Neural cell (in vitro differentiated cells): ENCODE results near the gene L3MBTL4. TPM values are rescaled to one million over a fixed set of nuclear protein-coding genes. Genes with fewer than 3 reads are reported as not detected.

ENCODE experiments used
- H2AFZ ChIP-seq: fragments of 200-600, 300-800 bp; sonication (generic), shearing (Covaris generic); 2 replicates; pipeline ENCODE4 v1.6.0; 2014; ENCODE audit warnings: low read depth, mild to moderate bottlenecking, antibody characterized with exemption, low read length, moderate library complexity
- H3F3A ChIP-seq: fragments of 200-600 bp; shearing (Covaris generic); 2 replicates; pipeline ENCODE4 v1.6.1; 2016; ENCODE audit warnings: mild to moderate bottlenecking, moderate library complexity, mixed read lengths, antibody characterized with exemption, low read length; ENCODE audit not compliant: insufficient read depth, poor library complexity, severe bottlenecking
- H3K27ac ChIP-seq: fragments of 200-600, 300-800 bp; sonication (generic), shearing (Covaris generic); 2 replicates; pipeline ENCODE4 v1.5.1; 2014; ENCODE audit warnings: mild to moderate bottlenecking, low read length, moderate library complexity
- H3K27me3 ChIP-seq: fragments of 300-800, 200-600 bp; sonication (generic), shearing (Covaris generic); 2 replicates; pipeline ENCODE4 v1.6.0; 2014; ENCODE audit warnings: mild to moderate bottlenecking, low read depth, low read length, moderate library complexity; ENCODE audit not compliant: insufficient read depth
- H3K36me3 ChIP-seq: fragments of 300-800, 200-600 bp; sonication (generic), shearing (Covaris generic); 2 replicates; pipeline ENCODE4 v1.5.1; 2014; ENCODE audit warnings: mild to moderate bottlenecking, antibody characterized with exemption, low read length, moderate library complexity; ENCODE audit not compliant: insufficient read depth
- H3K4me2 ChIP-seq: fragments of 300-800, 200-600 bp; sonication (generic), shearing (Covaris generic); 2 replicates; pipeline ENCODE4 v1.6.0; 2014; ENCODE audit warnings: mild to moderate bottlenecking, low read length
- H3K4me3 ChIP-seq: fragments of 300-800, 200-600 bp; sonication (generic), shearing (Covaris generic); 2 replicates; pipeline ENCODE4 v1.5.1; 2014; ENCODE audit warnings: mild to moderate bottlenecking, low read length, moderate library complexity
- H3K79me2 ChIP-seq: fragments of 200-600 bp; shearing (Covaris generic); replicated peaks from 2 replicates; pipeline ENCODE4 v1.6.0; 2014; ENCODE audit warnings: mild to moderate bottlenecking, low read length, moderate library complexity; ENCODE audit not compliant: insufficient read depth
- H3K9ac ChIP-seq: fragments of 300-800, 200-600 bp; sonication (generic), shearing (Covaris generic); 2 replicates; pipeline ENCODE4 v1.6.1; 2016; ENCODE audit warnings: mild to moderate bottlenecking, low read length, mixed read lengths
- H3K9me2 ChIP-seq: fragments of 200-600 bp; shearing (Covaris generic); 2 replicates; pipeline ENCODE4 v1.6.1; 2016; ENCODE audit warnings: mild to moderate bottlenecking, low read length, mixed read lengths; ENCODE audit not compliant: insufficient read depth
- H3K9me3 ChIP-seq: fragments of 200-600, 300-800 bp; sonication (generic), shearing (Covaris generic); 2 replicates; pipeline ENCODE4 v1.6.1; 2016; ENCODE audit warnings: mild to moderate bottlenecking, mixed run types, low read length, moderate library complexity, mixed read lengths
- H4K20me1 ChIP-seq: fragments of 200-600 bp; shearing (Covaris generic); 2 replicates; pipeline ENCODE4 v1.6.1; 2016; ENCODE audit warnings: mild to moderate bottlenecking, mixed run types; ENCODE audit not compliant: insufficient read depth
- EP300 ChIP-seq: fragments of 450-650 bp; conservative IDR thresholded peaks from 2 replicates; pipeline ENCODE4 v1.6.1; 2014; ENCODE audit warnings: antibody characterized with exemption, mild to moderate bottlenecking, moderate library complexity; ENCODE audit not compliant: poor library complexity, severe bottlenecking
- EZH2 ChIP-seq: fragments of 200-600, 300-800 bp; shearing (Covaris generic), sonication (generic); IDR thresholded peaks from 2 replicates; pipeline ENCODE4 v1.6.1; 2014; ENCODE audit warnings: antibody characterized with exemption, low read length, borderline replicate concordance, mild to moderate bottlenecking; ENCODE audit not compliant: insufficient read depth, poor library complexity, severe bottlenecking
- MXI1 ChIP-seq: fragments of 450-650 bp; conservative IDR thresholded peaks from 2 replicates; pipeline ENCODE4 v1.6.1; 2014; ENCODE audit warnings: antibody characterized with exemption, mild to moderate bottlenecking; ENCODE audit not compliant: poor library complexity, severe bottlenecking
- POLR2AphosphoS5 ChIP-seq: IDR thresholded peaks from 2 replicates; pipeline ENCODE4 v1.6.1; 2012
- RAD21 ChIP-seq: fragments of 450-650 bp; conservative IDR thresholded peaks from 2 replicates; pipeline ENCODE4 v1.6.1; 2014; ENCODE audit warnings: antibody characterized with exemption, mild to moderate bottlenecking, moderate library complexity
- SMC3 ChIP-seq: fragments of 450-650 bp; conservative IDR thresholded peaks from 2 replicates; pipeline ENCODE4 v1.6.1; 2014; ENCODE audit warnings: antibody characterized with exemption, mild to moderate bottlenecking, moderate library complexity; ENCODE audit not compliant: poor library complexity
- TAF1 ChIP-seq: IDR thresholded peaks from 2 replicates; pipeline ENCODE4 v1.6.1; 2012; ENCODE audit warnings: low read depth
- polyA plus RNA-seq: library from polyadenylated mRNA; depleted of rRNA; stranded (reverse); fragments of >200 nt; gene quantifications from 2 replicates; pipeline ENCODE4 v1.2.3, GENCODE V29; 2014
- TF ChIP-seq, protein P1 (sequence below): fragments of 450-650 bp; IDR thresholded peaks from 2 replicates; pipeline ENCODE4 v1.5.1; 2014; ENCODE audit warnings: antibody characterized with exemption, mild to moderate bottlenecking, moderate library complexity; ENCODE audit not compliant: poor library complexity, severe bottlenecking
- TF ChIP-seq, protein P2 (sequence below): IDR thresholded peaks from 2 replicates; pipeline ENCODE4 v1.6.1; 2012; ENCODE audit warnings: borderline replicate concordance

The L3MBTL4 gene
- polyA plus RNA-seq, 1 donor from 2014 or later, result 0.90 TPM

DNA sequence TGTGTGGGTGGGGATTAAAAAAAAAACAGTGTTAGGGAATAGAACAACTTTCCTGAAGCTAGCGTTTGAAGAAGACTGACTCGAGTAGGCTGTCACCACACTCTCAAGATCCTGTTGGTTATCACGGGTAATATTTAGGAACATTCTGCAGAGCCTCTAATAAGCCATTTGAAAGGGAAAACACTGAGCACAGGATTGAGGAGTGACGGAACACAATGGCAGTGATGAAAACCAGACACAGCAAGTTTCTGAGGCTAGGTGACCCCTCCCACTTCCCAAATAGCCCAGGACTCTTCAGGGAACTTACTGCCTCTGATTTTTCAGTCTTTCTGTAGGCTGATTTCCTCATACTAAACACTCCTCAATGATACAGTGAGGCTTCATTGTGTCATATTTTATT is 431.2 kb downstream of the L3MBTL4 start:
- no peaks in the 10 kb centered on the region for H3F3A ChIP-seq
- TF ChIP-seq EP300, result no peak
- no peak for TF ChIP-seq POLR2AphosphoS5
- TF ChIP-seq, protein P1, sequence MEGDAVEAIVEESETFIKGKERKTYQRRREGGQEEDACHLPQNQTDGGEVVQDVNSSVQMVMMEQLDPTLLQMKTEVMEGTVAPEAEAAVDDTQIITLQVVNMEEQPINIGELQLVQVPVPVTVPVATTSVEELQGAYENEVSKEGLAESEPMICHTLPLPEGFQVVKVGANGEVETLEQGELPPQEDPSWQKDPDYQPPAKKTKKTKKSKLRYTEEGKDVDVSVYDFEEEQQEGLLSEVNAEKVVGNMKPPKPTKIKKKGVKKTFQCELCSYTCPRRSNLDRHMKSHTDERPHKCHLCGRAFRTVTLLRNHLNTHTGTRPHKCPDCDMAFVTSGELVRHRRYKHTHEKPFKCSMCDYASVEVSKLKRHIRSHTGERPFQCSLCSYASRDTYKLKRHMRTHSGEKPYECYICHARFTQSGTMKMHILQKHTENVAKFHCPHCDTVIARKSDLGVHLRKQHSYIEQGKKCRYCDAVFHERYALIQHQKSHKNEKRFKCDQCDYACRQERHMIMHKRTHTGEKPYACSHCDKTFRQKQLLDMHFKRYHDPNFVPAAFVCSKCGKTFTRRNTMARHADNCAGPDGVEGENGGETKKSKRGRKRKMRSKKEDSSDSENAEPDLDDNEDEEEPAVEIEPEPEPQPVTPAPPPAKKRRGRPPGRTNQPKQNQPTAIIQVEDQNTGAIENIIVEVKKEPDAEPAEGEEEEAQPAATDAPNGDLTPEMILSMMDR, result no peak
- TF ChIP-seq MXI1, result no peak
- H4K20me1 ChIP-seq, result no peaks in the 10 kb centered on the region
- no peaks in the 10 kb centered on the region for H3K9me2 ChIP-seq
- H3K79me2 ChIP-seq, result no peaks in the 10 kb centered on the region
- no peak overlapping the region for H3K4me2 ChIP-seq
- no peak overlapping the region for H3K27ac ChIP-seq
- H3K4me3 ChIP-seq, result no peak overlapping the region
- H3K27me3 ChIP-seq, result no peaks in the 10 kb centered on the region
- H3K36me3 ChIP-seq, result no peaks in the 10 kb centered on the region
- no peaks in the 10 kb centered on the region for H3K9me3 ChIP-seq
- no peak overlapping the region for H2AFZ ChIP-seq
- no peak overlapping the region for H3K9ac ChIP-seq

DNA sequence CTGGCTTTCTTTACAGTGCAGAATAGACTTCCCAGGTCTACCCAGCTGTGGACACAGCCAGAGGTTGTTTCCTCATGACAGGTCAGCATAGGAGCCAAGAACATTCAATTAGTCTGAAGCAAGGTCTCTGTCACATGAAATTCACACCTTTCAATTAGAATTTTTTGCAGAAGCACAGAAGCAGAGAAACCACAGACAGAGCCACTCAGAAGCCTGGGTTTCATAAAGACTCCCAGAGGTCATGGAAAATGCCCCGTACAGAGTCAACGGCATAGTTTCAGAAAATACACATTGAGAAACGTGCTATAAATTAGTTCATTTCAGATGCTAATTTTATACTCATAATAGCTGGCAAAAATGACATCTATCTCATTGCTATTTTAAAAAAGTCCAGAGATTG is 432.4 kb downstream of the L3MBTL4 start:
- no peaks in the 10 kb centered on the region for H3K9me3 ChIP-seq
- H3K27me3 ChIP-seq, result no peaks in the 10 kb centered on the region
- H3K27ac ChIP-seq, result no peak overlapping the region
- no peak overlapping the region for H3K4me2 ChIP-seq
- H4K20me1 ChIP-seq, result no peaks in the 10 kb centered on the region
- TF ChIP-seq RAD21, result no peak
- TF ChIP-seq, protein P1, result no peak
- TF ChIP-seq POLR2AphosphoS5, result no peak
- no peak for TF ChIP-seq MXI1
- no peak for TF ChIP-seq TAF1
- TF ChIP-seq, protein P2, sequence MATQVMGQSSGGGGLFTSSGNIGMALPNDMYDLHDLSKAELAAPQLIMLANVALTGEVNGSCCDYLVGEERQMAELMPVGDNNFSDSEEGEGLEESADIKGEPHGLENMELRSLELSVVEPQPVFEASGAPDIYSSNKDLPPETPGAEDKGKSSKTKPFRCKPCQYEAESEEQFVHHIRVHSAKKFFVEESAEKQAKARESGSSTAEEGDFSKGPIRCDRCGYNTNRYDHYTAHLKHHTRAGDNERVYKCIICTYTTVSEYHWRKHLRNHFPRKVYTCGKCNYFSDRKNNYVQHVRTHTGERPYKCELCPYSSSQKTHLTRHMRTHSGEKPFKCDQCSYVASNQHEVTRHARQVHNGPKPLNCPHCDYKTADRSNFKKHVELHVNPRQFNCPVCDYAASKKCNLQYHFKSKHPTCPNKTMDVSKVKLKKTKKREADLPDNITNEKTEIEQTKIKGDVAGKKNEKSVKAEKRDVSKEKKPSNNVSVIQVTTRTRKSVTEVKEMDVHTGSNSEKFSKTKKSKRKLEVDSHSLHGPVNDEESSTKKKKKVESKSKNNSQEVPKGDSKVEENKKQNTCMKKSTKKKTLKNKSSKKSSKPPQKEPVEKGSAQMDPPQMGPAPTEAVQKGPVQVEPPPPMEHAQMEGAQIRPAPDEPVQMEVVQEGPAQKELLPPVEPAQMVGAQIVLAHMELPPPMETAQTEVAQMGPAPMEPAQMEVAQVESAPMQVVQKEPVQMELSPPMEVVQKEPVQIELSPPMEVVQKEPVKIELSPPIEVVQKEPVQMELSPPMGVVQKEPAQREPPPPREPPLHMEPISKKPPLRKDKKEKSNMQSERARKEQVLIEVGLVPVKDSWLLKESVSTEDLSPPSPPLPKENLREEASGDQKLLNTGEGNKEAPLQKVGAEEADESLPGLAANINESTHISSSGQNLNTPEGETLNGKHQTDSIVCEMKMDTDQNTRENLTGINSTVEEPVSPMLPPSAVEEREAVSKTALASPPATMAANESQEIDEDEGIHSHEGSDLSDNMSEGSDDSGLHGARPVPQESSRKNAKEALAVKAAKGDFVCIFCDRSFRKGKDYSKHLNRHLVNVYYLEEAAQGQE, result no peak
- TF ChIP-seq EP300, result no peak
- TF ChIP-seq SMC3, result no peak
- no peak for TF ChIP-seq EZH2
- H3K36me3 ChIP-seq, result no peaks in the 10 kb centered on the region
- H3K4me3 ChIP-seq, result no peak overlapping the region
- no peaks in the 10 kb centered on the region for H3F3A ChIP-seq
- H2AFZ ChIP-seq, result no peak overlapping the region
- no peak overlapping the region for H3K9ac ChIP-seq
- no peaks in the 10 kb centered on the region for H3K9me2 ChIP-seq
- H3K79me2 ChIP-seq, result no peaks in the 10 kb centered on the region
